Stimulated activated CD4-positive, alpha-beta T cell treated with anti-CD3 and anti-CD28 coated beads, Interleukin-15, amount 100 ng/mL, for 1 hour (primary cell): ENCODE data around the gene TSC22D3.
A peak's percentile ranks its signal among the peaks of the same experiment; 100 is the strongest.

Experiments used
- DNase-seq, 2 donors: peaks; one replicate each; pipeline ENCODE4 v3.0.0-alpha.2; 2020; ENCODE audit warnings: low read depth in 1 of 2, low spot score in 1 of 2

Gene TSC22D3

GRCh38 chrX:107730991-107731766, 44.4 kb downstream of the TSC22D3 start:
- no peak for DNase-seq

DNA sequence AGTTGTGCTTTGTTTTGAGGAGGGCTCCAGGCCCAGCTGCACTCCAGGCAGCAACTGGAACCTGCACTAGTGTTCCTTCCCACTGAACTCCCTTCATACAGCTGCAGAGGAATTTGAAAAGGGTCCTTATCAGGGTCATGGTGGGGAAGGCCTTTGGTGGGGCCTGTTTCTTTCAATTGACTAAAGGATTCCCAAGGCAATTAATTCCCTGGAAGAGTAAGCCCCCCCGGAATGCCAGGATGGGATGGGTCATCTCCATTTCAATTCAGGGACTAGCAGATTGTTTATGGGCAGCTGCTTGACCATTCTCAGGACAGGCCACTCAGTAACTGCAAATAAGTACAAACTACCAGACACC, 45.3 kb downstream of the TSC22D3 start:
- DNase-seq = no peak

DNA sequence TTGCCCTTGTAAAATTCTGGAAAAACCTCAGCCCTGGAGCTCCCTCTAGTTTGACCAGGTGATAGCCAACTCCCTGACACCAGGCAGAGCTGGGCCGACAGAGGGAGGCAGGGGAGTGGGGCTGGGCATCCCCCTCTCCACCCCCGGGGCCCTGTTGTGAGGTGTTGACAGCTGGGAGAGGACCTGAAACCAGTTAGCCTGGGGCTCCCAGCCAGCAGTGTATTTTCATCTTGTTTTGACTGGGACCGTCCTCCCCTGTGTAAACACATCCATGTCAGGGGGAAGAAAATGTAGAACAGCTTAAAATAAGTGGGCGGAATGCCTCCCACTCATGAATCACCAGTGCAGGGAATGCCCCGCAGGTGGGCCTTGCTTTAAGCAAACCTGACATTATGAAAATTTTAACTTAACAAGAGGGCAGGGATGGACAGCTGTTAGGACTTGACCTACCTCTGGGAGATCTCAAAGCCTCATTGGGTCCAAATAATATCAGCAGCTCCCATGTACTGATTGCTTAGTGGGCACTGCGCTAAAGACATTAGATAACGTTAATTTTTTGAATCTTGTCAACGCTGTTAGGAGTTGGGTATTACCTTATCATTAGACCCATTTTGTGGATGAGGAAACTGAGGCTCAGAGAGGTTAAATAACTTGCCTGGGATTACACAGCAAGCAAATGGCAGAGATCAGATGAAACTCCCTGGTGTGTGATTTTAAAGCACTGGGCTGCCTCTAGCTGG, 45.9 kb downstream of the TSC22D3 start:
- DNase-seq = no peak

- no peak for DNase-seq
Measured at GRCh38 chrX:107728371-107729099, 47.1 kb downstream of the TSC22D3 start.

DNA sequence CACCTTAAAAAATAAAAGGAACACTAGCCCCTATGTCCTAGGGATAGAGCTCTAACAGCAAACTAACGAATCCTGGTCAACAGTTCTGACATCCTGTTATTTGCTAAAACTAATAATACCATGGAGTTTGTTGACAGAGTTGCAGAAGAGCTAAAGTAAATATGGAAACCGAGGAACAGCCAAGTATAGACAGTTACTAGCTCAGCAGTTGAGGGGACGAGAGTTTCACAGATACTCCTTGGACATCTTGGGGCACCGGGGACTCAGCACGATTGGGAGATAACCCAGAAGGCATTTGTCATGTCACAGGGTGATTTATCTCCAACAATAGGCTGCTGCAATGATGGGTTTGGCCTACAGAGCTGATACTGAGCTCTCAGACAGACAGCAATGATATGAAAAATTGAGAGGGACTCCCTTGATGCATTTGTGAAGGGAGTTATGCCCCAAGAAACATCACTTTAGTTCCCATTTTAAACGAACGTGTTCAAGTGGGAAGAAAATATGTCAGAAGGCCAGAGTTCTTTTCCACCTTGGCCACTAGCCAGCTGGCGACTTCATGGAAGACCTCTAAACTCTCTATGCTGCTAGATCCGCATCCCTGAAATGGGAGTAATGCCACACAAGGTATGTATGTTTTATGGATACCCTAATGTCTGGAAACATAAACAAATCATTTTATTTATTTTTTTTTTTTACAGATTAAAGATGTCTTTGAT, 48.6 kb downstream of the TSC22D3 start:
- DNase-seq = no peak

DNA sequence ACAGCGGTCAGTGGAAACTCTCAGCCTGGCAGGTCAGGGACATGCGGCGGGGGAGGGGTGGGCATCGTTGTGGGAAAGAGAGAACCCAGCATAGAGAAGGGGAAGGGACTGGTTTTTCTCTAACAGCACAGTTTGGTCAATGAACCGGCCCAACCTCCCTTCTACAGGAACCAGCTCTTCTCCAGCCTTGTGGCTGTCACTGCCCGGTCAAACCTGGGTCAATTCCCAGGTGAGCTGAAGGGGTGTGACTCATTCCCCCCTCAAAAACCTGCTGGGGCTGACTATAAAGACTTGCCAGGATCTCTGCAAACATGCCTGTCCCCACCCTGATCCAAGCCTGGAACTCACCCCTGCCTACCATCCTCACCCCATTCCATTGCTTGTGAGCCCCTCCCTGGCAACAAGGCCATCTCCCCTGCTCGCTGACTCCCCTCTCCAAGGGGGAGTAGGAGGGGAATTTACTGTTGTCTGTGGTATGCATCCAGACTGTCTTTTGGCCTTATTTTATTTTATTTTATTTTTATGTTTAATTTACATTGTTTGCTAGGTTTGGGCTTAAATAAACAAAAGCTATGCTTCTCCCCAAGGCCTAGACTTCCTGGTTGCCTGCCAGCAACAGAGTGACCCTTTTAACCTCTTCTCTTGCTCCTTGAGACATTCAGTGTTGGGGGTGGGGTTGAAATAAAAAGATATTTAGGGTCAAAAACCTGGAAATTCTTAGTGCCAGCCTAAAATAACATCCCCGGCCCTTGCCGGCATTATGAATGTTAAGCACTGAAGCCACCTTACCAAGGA, 49.6 kb downstream of the TSC22D3 start:
- no peak for DNase-seq

- no peak for DNase-seq
Measured at GRCh38 chrX:107724653-107725052, 50.9 kb downstream of the TSC22D3 start.

GRCh38 chrX:107723511-107723910, 52.1 kb downstream of the TSC22D3 start:
- DNase-seq = no peak

DNA sequence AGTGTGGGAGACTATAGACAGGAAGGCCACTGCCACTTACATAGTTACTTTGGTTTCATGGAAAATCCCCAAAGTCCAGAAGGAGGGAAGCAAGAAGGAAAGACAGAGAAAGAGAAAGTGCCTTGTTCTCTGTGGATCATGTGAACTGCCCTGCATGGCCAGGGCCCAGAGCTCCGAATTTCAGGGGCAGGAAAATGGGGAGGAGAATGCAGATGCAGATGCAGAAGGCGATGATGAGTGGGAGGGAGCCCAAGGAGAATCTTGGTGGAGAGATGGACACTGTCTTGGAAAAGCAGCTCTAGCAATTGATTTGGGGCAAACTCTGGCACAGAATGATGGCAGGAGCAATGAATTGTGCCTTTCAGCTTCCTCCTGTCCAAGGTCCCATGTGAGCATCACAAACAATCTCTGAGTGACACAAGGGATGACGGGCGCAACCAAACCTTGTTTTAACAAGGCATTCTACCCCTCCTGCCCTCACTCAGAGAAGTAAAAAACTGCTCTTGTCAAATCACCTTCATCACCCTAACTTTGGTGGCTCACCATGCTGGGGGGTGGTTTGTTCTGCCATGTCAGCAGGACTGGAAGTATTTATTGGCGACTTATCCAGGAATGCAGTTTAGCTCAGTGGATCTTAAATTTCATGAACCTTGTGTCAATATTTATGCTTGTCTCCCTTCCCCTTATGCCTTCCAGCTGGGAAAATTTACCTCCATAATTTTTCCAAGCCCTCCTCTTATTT, 53.5 kb downstream of the TSC22D3 start:
- DNase-seq = no peak

DNA sequence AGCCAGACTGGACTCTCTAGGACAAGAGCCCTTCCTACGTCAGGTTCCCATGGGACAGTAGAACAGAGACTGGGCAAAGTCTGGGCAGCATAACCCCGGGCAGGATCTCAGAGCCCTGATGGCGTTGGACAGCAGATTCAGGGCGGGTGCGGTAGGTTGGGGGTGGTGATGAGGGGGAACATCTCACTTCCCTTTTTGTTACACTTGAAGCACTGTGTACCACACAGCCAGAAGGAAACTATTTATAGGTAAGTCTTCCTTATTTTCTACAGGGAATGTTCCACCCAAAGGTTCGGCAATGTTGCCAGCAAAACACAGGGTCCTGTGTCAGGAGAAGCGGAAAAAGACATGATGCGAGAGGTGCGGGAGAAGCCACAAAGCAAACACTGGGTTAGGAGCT, 54.3 kb downstream of the TSC22D3 start:
- no peak for DNase-seq

- DNase-seq = peak; percentile 30 to 31
Measured at GRCh38 chrX:107718156-107718621, 57.4 kb downstream of the TSC22D3 start.

GRCh38 chrX:107716816-107717700, 58.5 kb downstream of the TSC22D3 start:
- peak; percentile 55 to 69 for DNase-seq

DNA sequence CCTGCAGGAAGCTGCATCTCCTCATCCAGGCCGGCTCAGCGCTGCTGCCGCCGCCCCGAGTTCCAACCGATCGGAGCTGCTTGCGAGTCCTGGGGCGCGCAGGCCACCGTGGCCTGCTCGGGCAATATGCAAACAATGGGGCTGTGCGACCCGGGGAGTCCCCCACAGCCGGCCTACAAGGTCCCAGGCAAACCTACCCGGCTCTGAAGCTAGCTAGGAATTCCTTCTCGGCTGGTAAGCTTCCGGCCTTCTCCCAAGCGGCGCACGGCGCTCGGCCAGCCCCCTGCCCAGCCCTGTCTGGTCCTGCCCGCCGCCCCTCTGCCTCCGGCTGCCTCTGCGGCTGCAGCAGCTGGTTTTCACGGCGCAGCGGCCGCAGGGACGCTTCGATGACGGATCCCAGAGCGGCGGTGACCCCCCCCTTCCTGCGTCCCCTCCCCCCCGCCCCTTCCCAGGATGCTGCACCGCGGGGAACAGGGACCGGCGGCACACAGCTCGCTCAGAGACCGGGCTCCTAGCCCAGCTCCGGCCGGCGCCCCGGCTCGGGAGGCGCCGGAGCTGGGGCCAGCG, 59.4 kb downstream of the TSC22D3 start:
- no peak for DNase-seq

DNA sequence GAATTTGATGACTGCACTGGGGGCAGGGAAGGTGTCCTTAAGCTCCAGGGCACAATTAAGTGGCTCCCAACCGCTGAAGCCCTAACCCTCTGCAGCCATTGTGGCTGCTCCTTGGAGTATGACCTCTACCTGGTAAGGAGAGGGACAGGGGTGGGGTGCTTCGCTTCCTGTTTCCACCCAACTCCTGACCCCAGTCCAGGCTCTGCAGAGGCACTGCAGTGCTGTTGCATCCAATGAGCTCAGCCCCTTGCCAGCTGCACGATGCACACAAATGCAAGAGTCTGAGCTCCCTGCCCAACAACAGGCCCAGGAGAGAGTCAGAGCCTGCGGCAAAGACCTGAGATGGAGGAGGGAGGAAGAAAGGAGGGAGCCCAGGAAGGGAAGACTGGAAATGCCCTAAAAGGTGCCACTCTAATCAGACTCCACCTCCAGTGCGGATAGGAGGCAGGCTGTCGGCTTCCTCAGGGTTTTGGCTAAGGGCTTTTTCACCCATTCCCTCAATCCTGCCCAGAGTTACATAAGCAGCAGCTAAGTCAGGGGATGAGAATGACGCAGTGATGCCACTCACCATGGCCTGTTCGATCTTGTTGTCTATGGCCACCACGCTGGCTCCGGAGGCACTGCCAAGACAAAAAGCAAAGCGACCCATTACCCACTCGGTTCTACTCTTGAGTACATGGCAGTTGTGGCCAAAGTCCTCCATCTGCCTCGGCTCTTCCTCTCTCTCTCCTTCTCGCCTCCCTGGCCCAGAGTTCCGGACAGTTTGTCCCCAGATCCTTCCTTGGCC, 60.1 kb downstream of the TSC22D3 start:
- no peak for DNase-seq

GRCh38 chrX:107714206-107714891, 61.2 kb downstream of the TSC22D3 start:
- no peak for DNase-seq

DNA sequence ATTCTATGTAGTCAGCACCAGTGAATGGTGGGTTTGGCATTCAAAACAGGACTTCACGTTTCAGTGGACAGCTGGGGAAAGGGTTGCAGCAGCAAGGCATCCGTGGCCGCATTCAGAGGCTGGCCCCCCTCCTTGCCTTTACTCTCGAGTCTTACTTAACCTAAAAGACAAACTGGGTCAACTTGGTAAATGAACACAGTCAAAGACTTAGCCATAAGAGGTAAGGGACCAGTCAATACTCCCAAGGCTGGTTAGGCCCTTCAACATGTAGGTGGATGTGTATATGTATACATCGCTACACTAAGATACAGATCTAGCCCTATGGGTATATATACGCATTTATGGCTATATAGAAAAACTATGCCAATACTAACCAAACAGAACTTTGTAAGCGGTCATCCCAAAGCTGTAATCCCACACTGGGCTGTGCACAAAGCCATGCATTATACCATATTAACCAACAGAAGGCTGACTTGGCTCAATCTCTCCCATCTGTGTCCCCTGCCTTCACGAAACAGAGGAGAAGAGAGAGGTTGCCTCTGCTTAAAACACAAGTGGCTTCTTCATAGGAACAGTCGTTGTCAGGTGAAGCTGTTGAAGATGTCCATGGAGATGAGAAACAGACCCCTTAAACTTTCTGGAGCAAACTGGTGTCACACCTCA, 61.9 kb downstream of the TSC22D3 start:
- DNase-seq = no peak

DNA sequence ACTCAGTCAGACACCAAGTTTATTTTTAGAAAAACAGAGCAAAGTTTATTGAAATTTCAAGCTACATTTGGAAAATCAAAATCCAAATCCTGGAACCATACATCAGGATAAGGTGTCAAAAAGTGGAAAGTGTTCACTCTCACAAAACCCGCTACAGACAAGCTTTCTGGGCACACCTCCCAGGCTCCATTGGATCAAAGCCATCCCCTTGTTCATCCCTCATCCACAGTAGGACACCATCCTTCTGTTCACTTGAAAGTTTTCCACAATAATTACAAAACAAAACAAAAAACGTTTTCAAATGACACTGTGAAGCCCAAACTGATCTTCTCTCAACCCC, 62.4 kb downstream of the TSC22D3 start:
- DNase-seq = no peak
